Keratinocyte (primary cell): Measurements from ENCODE around the gene SRSF12. TPM values are rescaled to one million over a fixed set of nuclear protein-coding genes. Genes with fewer than 3 reads are reported as not detected.

Experiments used
- DNase-seq: peaks from one replicate; pipeline ENCODE4 v3.0.0-alpha.2; 2011; ENCODE audit warnings: low read depth, missing footprints, low spot score
- FAIRE-seq: peaks from 2 replicates; lab custom pipeline; 2011; peaks lifted over from hg19 to GRCh38; lab: Jason Lieb, UNC
- H2AFZ ChIP-seq: 2 replicates; pipeline ENCODE4 v1.6.0; 2012; ENCODE audit warnings: low read length, control low read depth, inconsistent platforms; ENCODE audit not compliant: control insufficient read depth
- H3K27ac ChIP-seq: 2 replicates; pipeline ENCODE4 v1.5.1; 2011; ENCODE audit warnings: low read length; ENCODE audit not compliant: control insufficient read depth, insufficient read depth
- H3K27me3 ChIP-seq: 3 replicates; pipeline ENCODE4 v1.6.0; 2011; ENCODE audit warnings: low read length; ENCODE audit not compliant: control insufficient read depth, insufficient read depth; ENCODE audit errors: extremely low read depth
- H3K36me3 ChIP-seq, 2 experiments: 2 replicates in 1 of 2; 3 replicates in 1 of 2; pipeline ENCODE4 v1.5.1; 2011; ENCODE audit warnings: low read length in 2 of 2, mild to moderate bottlenecking in 1 of 2; ENCODE audit not compliant: control insufficient read depth in 2 of 2, insufficient read depth in 2 of 2; ENCODE audit errors: extremely low read depth in 1 of 2
- H3K4me1 ChIP-seq: 3 replicates; pipeline ENCODE4 v1.5.1; 2011; ENCODE audit warnings: low read length; ENCODE audit not compliant: control insufficient read depth, insufficient read depth; ENCODE audit errors: extremely low read depth
- H3K4me2 ChIP-seq: 3 replicates; pipeline ENCODE4 v1.6.0; 2011; ENCODE audit warnings: low read depth, low read length; ENCODE audit not compliant: control insufficient read depth, insufficient read depth; ENCODE audit errors: extremely low read depth
- H3K4me3 ChIP-seq, 3 experiments: fragments of 200-600 bp in 1 of 3; sonication (generic) in 1 of 3; 2 replicates in 2 of 3; 3 replicates in 1 of 3; pipeline ENCODE4 v1.5.1; 2011 to 2016; ENCODE audit warnings: low read length in 3 of 3, mild to moderate bottlenecking in 3 of 3, control low read depth in 2 of 3, inconsistent platforms in 1 of 3, low read depth in 1 of 3, mixed read lengths in 1 of 3, mixed run types in 1 of 3, moderate library complexity in 1 of 3; ENCODE audit not compliant: control insufficient read depth in 2 of 3, insufficient read depth in 2 of 3; ENCODE audit errors: extremely low read depth in 1 of 3
- H3K79me2 ChIP-seq: 2 replicates; pipeline ENCODE4 v1.6.0; 2012; ENCODE audit warnings: low read length; ENCODE audit not compliant: control insufficient read depth, insufficient read depth
- H3K9ac ChIP-seq: 3 replicates; pipeline ENCODE4 v1.6.0; 2011; ENCODE audit warnings: low read length; ENCODE audit not compliant: control insufficient read depth, insufficient read depth; ENCODE audit errors: extremely low read depth
- H3K9me1 ChIP-seq: 3 replicates; pipeline ENCODE4 v1.6.0; 2011; ENCODE audit warnings: low read length; ENCODE audit not compliant: control insufficient read depth, insufficient read depth; ENCODE audit errors: extremely low read depth
- H3K9me3 ChIP-seq: 2 replicates; pipeline ENCODE4 v1.5.1; 2012; ENCODE audit warnings: low read depth, low read length; ENCODE audit not compliant: control insufficient read depth
- H4K20me1 ChIP-seq: 3 replicates; pipeline ENCODE4 v1.6.0; 2011; ENCODE audit warnings: low read length; ENCODE audit not compliant: control insufficient read depth, insufficient read depth; ENCODE audit errors: extremely low read depth
- CTCF ChIP-seq, 3 experiments: IDR thresholded peaks in 1 of 3; conservative IDR thresholded peaks in 1 of 3; optimal IDR thresholded peaks in 1 of 3; 2 replicates in 2 of 3; 3 replicates in 1 of 3; pipeline versions ENCODE3 to v1.5.1; 2011; ENCODE audit warnings: low read length in 3 of 3, mild to moderate bottlenecking in 3 of 3, moderate library complexity in 2 of 3, control low read depth in 1 of 3, inconsistent platforms in 1 of 3; ENCODE audit not compliant: insufficient read depth in 2 of 3; ENCODE audit errors: extremely low read depth in 1 of 3
- EZH2 ChIP-seq: IDR thresholded peaks from one replicate; pipeline ENCODE4 v1.6.1; 2012; ENCODE audit warnings: inconsistent platforms, mild to moderate bottlenecking, low read length, moderate library complexity
- dilution Hi-C: fragments of 300-500 bp; cut with MboI; formaldehyde crosslinking; loops from one replicate; pipeline ENCODE4 v1.7.0; 2020; ENCODE audit warnings: low sequenced_read_pairs; ENCODE audit not compliant: extremely low pct_ligation_motif_present
- polyA plus RNA-seq, 5 experiments: library from polyadenylated mRNA; depleted of rRNA in 3 of 5; stranded (reverse) in 3 of 5; stranded (forward) in 1 of 5; unstranded in 1 of 5; fragments of >200 nt; gene quantifications; 1 replicate in 1 of 5; 2 replicates in 3 of 5; 3 replicates in 1 of 5; pipeline versions ENCODE4 v1.2.1 to v1.2.3, GENCODE V29; 2011 to 2012; ENCODE audit warnings: missing spikeins in 2 of 5, low read depth in 1 of 5, low replicate concordance in 1 of 5

Gene SRSF12
- polyA plus RNA-seq, 1 donor (not counting 4 experiments of a cell fraction or from before 2014, with no cell fraction given): 0.28 TPM

GRCh38 chr6:89140347-89141156 lies 22.7 kb upstream of the SRSF12 start:
- Histone ChIP-seq H3K4me3 (no peak overlapping the region), H3K9me3 (no peaks in the 10 kb centered on the region), H3K79me2 (no peaks in the 10 kb centered on the region), H3K9me1 (no peaks in the 10 kb centered on the region), H3K36me3 (no peaks in the 10 kb centered on the region), H3K27ac (no peak overlapping the region), H3K27me3 (no peaks in the 10 kb centered on the region), H2AFZ (no peak overlapping the region), H3K9ac (no peak overlapping the region), H3K4me2 (no peak overlapping the region), H4K20me1 (no peaks in the 10 kb centered on the region), H3K4me1 (peaks cover 3% of the 10 kb centered on the region)
- dilution Hi-C loops: no loop called here
- FAIRE-seq: peak; percentile 48
- TF ChIP-seq EZH2 (no peak), CTCF (optimal IDR thresholded peaks at IDR 0.05 in 1 of 3, IDR thresholded peaks at IDR 0.05 in 1 of 3, conservative IDR thresholded peaks at IDR 0.05 in 1 of 3; ENCODE audit: extremely low read depth in 1 of 3, insufficient read depth in 2 of 3, low read length in 3 of 3) (no peak)
- no peak for DNase-seq

- FAIRE-seq (no peak), DNase-seq (no peak)
- Histone ChIP-seq H3K27me3 (no peaks in the 10 kb centered on the region), H3K4me1 (peaks cover 3% of the 10 kb centered on the region), H3K9me3 (no peaks in the 10 kb centered on the region), H3K27ac (no peak overlapping the region), H3K9me1 (no peaks in the 10 kb centered on the region), H3K9ac (no peak overlapping the region), H4K20me1 (no peaks in the 10 kb centered on the region), H3K79me2 (no peaks in the 10 kb centered on the region), H3K36me3 (no peaks in the 10 kb centered on the region), H3K4me2 (peak overlapping the region; percentile 6), H3K4me3 (no peak overlapping the region), H2AFZ (no peak overlapping the region)
- TF ChIP-seq EZH2 (no peak), CTCF (optimal IDR thresholded peaks at IDR 0.05 in 1 of 3, IDR thresholded peaks at IDR 0.05 in 1 of 3, conservative IDR thresholded peaks at IDR 0.05 in 1 of 3; ENCODE audit: extremely low read depth in 1 of 3, insufficient read depth in 2 of 3, low read length in 3 of 3) (no peak)
- dilution Hi-C loops: no loop called here
Observed at GRCh38 chr6:89139509-89140346, 21.9 kb upstream of the SRSF12 start.
